HG03045 (cell line): ENCODE measurements around the gene MXRA7.
"Not testable (repeated sequence)": the region's sequence is repeated elsewhere in the genome, so short reads cannot be mapped to it uniquely, and the experiment has no call there.

Experiments
- ATAC-seq: cut with Tn5 transposase; IDR thresholded peaks from one replicate; pipeline ENCODE4 v1.9.1; 2021; ENCODE audit warnings: mild to moderate bottlenecking, moderate library complexity; ENCODE audit not compliant: unreplicated experiment

MXRA7 gene

DNA sequence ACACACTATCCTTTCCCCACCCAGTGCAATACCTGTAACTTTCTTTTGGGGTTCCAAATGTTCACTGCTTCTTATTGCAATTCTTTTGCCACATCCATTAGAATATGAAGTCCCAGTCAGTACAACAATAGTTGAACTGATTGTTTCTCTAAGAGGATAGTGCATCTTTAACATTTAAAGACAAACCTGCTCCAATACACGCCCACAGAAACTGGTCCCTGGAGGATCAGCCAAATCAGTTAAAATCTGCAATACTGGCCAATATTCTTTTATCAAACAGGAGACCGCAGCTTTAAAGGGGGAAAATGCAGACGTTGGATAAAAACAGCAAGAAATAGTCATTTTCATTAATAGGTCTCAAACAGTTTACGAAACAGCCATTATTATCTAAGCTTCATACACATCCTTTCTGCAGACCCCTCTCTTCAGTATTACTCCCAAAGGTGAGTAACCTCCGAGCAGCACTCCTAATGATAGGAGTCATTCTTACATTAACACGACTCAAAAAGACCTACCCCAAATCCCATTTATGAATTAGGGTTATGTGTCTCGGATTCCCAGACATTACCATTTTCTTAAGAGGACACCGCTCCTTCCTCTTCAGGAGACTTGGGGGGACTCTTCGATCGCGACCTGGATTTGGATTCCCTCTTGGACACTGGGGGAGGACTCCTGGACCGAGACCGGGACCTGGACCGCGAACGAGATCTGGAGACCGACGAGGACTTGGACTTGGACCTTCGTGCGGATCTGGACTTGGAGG is 25.0 kb upstream of the MXRA7 start:
- no peak for ATAC-seq

GRCh38 chr17:76735006-76735405 is 24.2 kb upstream of the MXRA7 start:
- no peak for ATAC-seq

GRCh38 chr17:76734080-76734840 is 23.5 kb upstream of the MXRA7 start:
- no peak for ATAC-seq

DNA sequence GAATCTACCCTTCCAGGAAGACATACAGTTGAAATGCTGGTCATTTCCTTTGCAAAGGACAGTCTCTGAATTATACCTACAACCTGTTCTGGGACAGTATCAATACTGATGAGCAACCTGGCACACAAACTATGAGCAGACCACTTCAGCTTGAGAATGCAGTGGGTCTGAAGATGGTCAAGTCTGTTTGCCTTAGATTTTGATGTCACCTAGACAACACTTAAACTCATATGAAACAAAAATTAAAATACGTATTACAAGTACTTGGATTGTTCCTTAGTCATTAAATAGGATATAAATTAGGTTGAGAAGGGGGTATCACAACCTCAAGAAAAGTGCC is 22.8 kb upstream of the MXRA7 start:
- no peak for ATAC-seq

- ATAC-seq: no peak
Observed at GRCh38 chr17:76732734-76733617, 22.2 kb upstream of the MXRA7 start.

GRCh38 chr17:76731800-76732733 is 21.3 kb upstream of the MXRA7 start:
- not testable (repeated sequence) for ATAC-seq

DNA sequence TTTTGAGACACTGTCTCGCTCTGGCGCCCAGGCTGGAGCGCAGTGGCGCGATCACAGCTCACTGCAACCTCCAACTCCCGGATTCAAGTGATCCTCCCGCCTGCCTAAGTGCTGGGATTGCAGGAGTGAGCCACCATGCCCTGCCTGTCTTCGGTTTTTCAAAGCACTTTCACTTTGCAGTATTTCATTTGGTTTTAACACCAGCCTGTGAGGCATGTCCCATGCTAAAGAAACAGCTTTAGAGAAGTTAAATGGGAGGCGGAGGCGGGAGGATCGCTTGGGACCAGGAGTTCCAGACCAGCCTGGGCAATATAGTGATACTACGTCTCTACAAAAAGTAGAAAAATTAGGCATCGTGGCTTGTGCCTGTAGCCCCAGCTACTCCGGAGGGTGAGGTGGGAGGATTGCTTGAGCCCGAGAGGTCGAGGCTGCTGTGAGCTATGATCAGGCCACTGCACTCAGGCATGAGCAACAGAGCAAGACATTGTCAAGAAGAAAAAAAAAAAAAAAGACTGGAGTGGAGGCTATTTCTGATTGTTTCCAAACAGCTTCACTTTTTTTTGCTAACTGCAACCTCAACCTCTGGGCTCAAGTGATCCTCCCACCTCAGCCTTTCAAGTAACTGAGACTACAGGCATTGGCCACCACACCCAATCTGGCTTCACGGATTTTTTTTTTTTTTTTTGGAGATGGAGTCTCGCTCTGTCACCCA is 17.1 kb upstream of the MXRA7 start:
- no peak for ATAC-seq

GRCh38 chr17:76726776-76727718 is 16.3 kb upstream of the MXRA7 start, which contains the start of gene METTL23:
TSS of gene METTL23 (plus strand) at chr17:76726839. CDS start at chr17:76729711, 2,872 bp downstream.
- peak; percentile 48 for ATAC-seq

DNA sequence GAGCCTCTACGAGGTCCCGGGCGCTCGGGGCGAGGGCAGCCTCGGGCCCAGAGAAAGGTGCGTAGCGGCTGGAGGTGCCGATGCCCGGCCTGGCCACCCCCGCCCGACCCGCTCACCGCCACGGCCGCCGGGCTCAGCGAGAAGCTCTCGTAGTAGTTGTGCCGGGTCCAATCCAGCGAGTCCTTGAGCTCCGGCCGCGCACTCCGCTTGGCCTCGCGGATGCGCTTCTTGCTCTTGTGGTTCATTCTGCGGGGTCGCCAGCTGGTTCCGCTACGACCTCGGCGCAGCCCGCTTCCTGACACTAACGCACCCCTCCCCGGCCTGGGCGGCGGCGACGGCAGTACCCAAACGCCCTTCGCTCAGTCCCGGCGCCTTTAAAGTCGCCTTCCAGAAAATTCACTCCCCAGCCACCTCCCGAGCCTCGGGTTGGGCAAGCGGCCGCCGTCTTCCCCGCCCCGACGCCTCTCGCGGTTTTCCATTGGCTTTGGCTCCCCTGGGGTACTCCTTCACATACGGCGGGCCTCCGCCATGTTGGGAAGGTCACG is 15.5 kb upstream of the MXRA7 start, which contains the start of gene JMJD6:
Gene JMJD6 (minus strand): TSS at position 376 of the 545 bp plus-strand sequence. CDS start 131 bp downstream, at position 245.
- ATAC-seq: peak; percentile 77

DNA sequence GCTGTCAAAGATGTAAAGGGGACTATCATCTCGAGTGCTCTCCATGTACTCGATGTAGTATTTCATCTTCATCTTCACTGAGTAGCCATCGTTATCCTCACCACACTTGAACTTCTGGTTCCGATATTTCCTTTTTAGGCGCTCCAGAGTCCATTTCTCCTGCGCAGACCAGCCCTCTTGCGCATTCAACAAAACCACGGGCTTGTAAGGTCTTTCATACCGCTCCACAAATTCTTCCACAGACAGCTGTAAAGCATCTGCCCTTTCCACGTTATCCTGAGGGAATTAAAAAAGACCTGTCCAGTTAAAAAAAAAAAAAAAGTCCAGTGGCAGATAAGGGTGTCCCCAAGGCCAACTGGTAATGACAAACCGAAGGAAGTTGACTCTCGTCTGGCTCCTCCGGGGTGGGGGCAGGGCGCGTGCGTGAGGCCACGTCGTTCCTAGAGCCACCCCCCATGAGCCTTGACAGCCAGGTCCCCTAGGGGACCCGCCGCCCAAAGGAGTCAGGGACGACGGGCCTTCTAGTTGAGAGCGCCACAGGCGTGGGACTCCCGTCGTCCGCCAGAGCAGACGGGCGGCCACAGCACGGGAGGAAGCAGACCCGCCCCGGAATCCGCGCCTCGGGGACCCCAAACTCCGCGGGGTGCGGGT is 14.9 kb upstream of the MXRA7 start:
- ATAC-seq: peak; percentile 27

DNA sequence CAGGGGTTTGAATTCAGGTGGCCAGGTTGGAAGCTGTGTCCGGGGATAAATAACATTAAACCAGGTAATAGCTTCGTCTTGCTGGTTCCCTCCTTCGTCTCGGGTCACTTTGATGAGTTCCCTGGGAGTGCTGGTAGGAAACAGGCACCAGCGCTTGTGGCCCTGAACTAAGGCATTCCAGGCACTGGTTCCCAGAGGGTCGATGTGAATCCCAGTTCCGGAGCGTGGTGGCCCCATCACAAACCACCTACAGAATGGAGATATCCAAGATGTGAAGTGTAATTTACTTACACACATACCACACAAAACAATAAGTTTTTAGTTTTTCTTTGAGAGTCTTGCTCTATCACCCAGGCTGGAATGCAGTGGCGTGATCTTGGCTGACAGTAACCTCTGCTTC is 13.0 kb upstream of the MXRA7 start:
- no peak for ATAC-seq

DNA sequence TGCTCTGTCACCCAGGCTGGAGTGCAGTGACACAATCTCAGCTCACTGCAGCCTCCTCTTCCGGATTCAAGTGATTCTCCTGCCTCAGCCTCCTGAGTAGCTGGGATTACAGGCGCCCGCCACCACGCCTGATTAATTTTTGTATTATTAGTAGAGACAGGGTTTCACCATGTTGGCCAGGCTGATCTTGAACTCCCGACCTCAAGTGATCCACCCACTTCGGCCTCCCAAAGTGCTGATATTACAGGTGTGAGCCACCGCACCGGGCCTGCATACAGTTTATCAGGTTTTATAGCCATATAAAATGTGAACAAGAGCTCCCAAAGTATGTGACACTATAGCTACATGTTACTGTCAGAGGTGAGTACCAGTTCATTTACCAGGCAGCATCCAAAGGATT is 12.2 kb upstream of the MXRA7 start:
- not testable (repeated sequence) for ATAC-seq

GRCh38 chr17:76722279-76722678 is 11.5 kb upstream of the MXRA7 start:
- no peak for ATAC-seq

DNA sequence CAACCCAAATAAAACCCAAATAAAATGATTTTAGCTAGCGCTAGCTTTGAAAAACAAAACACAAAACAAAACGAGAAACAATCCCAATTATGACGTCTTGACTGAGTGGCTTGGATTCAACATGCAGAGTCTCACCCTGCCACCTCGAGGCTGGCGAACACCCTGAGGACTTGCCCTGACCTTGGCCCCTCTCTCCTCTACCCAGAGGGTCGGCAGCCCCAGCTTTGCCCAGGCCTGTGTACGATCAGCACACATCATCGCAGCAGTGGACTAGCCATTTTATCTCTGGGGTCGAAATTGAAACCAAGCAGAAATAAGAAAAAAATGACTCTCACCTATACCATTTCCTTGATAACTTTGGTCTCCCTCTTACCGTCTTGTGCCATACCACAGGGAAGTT is 10.7 kb upstream of the MXRA7 start:
- no peak for ATAC-seq

- no peak for ATAC-seq
Observed at GRCh38 chr17:76720941-76721340, 10.2 kb upstream of the MXRA7 start.

GRCh38 chr17:76720211-76720610 is 9.4 kb upstream of the MXRA7 start:
- no peak for ATAC-seq

DNA sequence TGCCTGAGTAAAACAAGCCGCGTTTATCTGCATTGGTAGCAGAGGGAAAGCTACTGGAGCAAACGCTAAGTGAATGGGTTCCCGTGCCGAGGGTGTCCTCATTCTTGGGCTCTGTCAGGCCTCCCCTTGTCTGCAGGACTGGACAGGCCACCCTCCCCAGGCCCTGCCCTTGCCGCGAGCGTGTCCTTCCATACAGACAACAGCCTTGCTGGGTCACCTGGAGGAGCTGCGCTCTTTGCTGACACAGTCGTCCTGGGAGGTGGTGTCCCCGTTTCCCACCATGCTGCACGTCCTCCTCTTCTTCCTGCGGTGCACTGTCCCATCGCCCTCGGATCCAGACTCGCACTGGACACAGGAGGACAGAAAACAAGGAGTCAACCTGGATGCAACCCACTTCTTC is 7.8 kb upstream of the MXRA7 start:
- no peak for ATAC-seq

DNA sequence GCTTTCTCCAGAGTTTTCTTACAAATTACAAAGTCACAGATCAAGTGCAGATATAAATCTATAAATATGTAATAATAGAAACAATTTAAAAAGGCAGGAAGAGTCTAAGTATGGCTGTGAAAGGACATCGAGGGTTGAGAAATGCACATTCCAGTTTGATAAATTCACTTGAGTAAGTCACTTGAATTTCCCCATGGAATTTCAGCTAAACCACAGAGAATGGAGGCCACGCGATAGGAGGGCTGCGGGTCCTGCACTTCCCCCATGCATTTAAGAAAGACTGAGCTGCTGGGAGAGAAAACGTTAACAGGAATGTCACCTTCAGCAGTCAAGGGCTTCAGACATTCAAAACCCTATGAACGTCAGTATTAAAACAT is 6.1 kb upstream of the MXRA7 start:
- ATAC-seq: no peak
